A673 (cell line): ENCODE results near the gene GALNT18. TPM values are rescaled to one million over a fixed set of nuclear protein-coding genes. Genes with fewer than 3 reads are reported as not detected.
A peak's percentile ranks its signal among the peaks of the same experiment; 100 is the strongest.

ENCODE experiments used
- BruUV-seq: library from RNA; stranded (reverse); fragments of 400-500 nt; replicated peaks from 2 replicates; lab custom pipeline; 2021; lab: Mats Ljungman, UMichigan
- CTCF ChIA-PET: fragments of 300-600 bp; sonication (Branson Sonifier 250); formaldehyde crosslinking; loops from one replicate; lab custom pipeline; 2022; ENCODE audit warnings: antibody characterized with exemption; lab: Charles Lee
- POLR2A ChIA-PET: fragments of 300-600 bp; sonication (Branson Sonifier 250); formaldehyde crosslinking; loops from one replicate; lab custom pipeline; 2022; ENCODE audit warnings: antibody characterized with exemption; ENCODE audit not compliant: low non-redundant PET; lab: Charles Lee
- DNase-seq: peaks from one replicate; pipeline ENCODE4 v3.0.0-alpha.2; 2015; ENCODE audit warnings: low spot score
- H3K27ac ChIP-seq: fragments of 200-600 bp; sonication (generic); 2 replicates; pipeline ENCODE4 v1.5.1; 2016; ENCODE audit warnings: mixed run types, low read depth, mild to moderate bottlenecking, mixed read lengths, antibody characterized with exemption, low read length; ENCODE audit not compliant: poor library complexity, severe bottlenecking
- H3K27me3 ChIP-seq: fragments of 200-600 bp; sonication (generic); replicated peaks from 2 replicates; pipeline ENCODE4 v1.6.1; 2017; ENCODE audit warnings: mixed run types, low read depth, mild to moderate bottlenecking, mixed read lengths, antibody characterized with exemption, low read length; ENCODE audit not compliant: insufficient read depth, poor library complexity
- H3K36me3 ChIP-seq: fragments of 200-600 bp; sonication (generic); 2 replicates; pipeline ENCODE4 v1.6.1; 2016; ENCODE audit warnings: mixed run types, mild to moderate bottlenecking, mixed read lengths, antibody characterized with exemption, low read length; ENCODE audit not compliant: insufficient read depth, poor library complexity, severe bottlenecking
- H3K4me1 ChIP-seq: fragments of 200-600 bp; sonication (generic); 2 replicates; pipeline ENCODE4 v1.6.1; 2017; ENCODE audit warnings: mixed run types, mild to moderate bottlenecking, mixed read lengths, antibody characterized with exemption, low read length; ENCODE audit not compliant: insufficient read depth, poor library complexity, severe bottlenecking
- H3K4me3 ChIP-seq: fragments of 200-600 bp; sonication (generic); 2 replicates; pipeline ENCODE4 v1.5.1; 2016; ENCODE audit warnings: low read depth, mixed run types, mild to moderate bottlenecking, mixed read lengths, low read length; ENCODE audit not compliant: poor library complexity, severe bottlenecking
- H3K9me3 ChIP-seq: fragments of 200-600 bp; sonication (generic); 2 replicates; pipeline ENCODE4 v1.6.1; 2016; ENCODE audit warnings: mixed run types, low read depth, mild to moderate bottlenecking, mixed read lengths, antibody characterized with exemption, low read length; ENCODE audit not compliant: poor library complexity, severe bottlenecking
- CTCF ChIP-seq: fragments of 300-800, 200-600 bp; sonication (generic); conservative IDR thresholded peaks from 2 replicates; pipeline ENCODE4 v1.5.1; 2017; ENCODE audit warnings: low read depth, mild to moderate bottlenecking, antibody characterized with exemption, low read length, moderate library complexity, mixed read lengths
- EZH2 ChIP-seq: fragments of 200-600 bp; sonication (generic); IDR thresholded peaks from 2 replicates; pipeline ENCODE4 v1.6.1; 2017; ENCODE audit warnings: borderline replicate concordance, low read depth, mild to moderate bottlenecking, mixed read lengths, antibody characterized with exemption, low read length; ENCODE audit not compliant: poor library complexity, severe bottlenecking
- intact Hi-C: fragments of 100-400 bp; cut with micrococcal nuclease; formaldehyde crosslinking; loops from one replicate; pipeline ENCODE4 v1.10.0; 2022; ENCODE audit not compliant: unreplicated experiment
- total RNA-seq: library from RNA; stranded (reverse); gene quantifications from 2 replicates; pipeline ENCODE4 v1.2.3, GENCODE V29; 2021

Gene GALNT18
- total RNA-seq, 1 experiment from 2014 or later, result 0.37 TPM

- CTCF ChIA-PET, result no interaction called here
- peak; percentile 14 for DNase-seq
Measured at GRCh38 chr11:11624926-11625325, 3.1 kb upstream of the GALNT18 start.

GRCh38 chr11:11624204-11624603 lies 2.4 kb upstream of the GALNT18 start:
- Histone ChIP-seq H3K4me1 (peaks cover 6% of the 10 kb centered on the region), H3K36me3 (no peaks in the 10 kb centered on the region), H3K4me3 (no peak overlapping the region), H3K27me3 (peaks cover 40% of the 10 kb centered on the region), H3K27ac (no peak overlapping the region), H3K9me3 (no peaks in the 10 kb centered on the region)
- ChIA-PET POLR2A (no interaction called here), CTCF (no interaction called here)
- intact Hi-C loops, result no loop called here
- DNase-seq, result no peak
- no TSS peak for BruUV-seq
- TF ChIP-seq EZH2 (no peak), CTCF (no peak)

More at GRCh38 chr11:11624926-11625325, 3.1 kb upstream of the GALNT18 start:
- Histone ChIP-seq H3K36me3 (no peaks in the 10 kb centered on the region), H3K4me3 (no peak overlapping the region), H3K27me3 (peaks cover 39% of the 10 kb centered on the region), H3K9me3 (no peaks in the 10 kb centered on the region), H3K27ac (no peak overlapping the region), H3K4me1 (peaks cover 6% of the 10 kb centered on the region)
- POLR2A ChIA-PET, result no interaction called here
- TF ChIP-seq EZH2 (no peak), CTCF (no peak)
- BruUV-seq, result no TSS peak
- intact Hi-C loops, result no loop called here

GRCh38 chr11:11622772-11623171 lies 967 bp upstream of the GALNT18 start:
- intact Hi-C loops, result no loop called here
- DNase-seq, result no peak
- peaks cover 6% of the 10 kb centered on the region for H3K4me1 ChIP-seq
- no TSS peak for BruUV-seq
- peaks cover 33% of the 10 kb centered on the region for H3K27me3 ChIP-seq
- no peak overlapping the region for H3K4me3 ChIP-seq
- POLR2A ChIA-PET, result no interaction called here
- CTCF ChIA-PET, result no interaction called here
- no peak overlapping the region for H3K27ac ChIP-seq
- H3K9me3 ChIP-seq, result no peaks in the 10 kb centered on the region
- no peaks in the 10 kb centered on the region for H3K36me3 ChIP-seq
- TF ChIP-seq CTCF (no peak), EZH2 (no peak)
